Stimulated activated CD4-positive, alpha-beta T cell treated with anti-CD3 and anti-CD28 coated beads, Interleukin-4, amount 100 ng/mL, for 24 hours (primary cell): ENCODE data around the gene P4HB.

ENCODE experiments used
- DNase-seq: peaks from one replicate; pipeline ENCODE4 v3.0.0-alpha.2; 2020

The P4HB gene

DNA sequence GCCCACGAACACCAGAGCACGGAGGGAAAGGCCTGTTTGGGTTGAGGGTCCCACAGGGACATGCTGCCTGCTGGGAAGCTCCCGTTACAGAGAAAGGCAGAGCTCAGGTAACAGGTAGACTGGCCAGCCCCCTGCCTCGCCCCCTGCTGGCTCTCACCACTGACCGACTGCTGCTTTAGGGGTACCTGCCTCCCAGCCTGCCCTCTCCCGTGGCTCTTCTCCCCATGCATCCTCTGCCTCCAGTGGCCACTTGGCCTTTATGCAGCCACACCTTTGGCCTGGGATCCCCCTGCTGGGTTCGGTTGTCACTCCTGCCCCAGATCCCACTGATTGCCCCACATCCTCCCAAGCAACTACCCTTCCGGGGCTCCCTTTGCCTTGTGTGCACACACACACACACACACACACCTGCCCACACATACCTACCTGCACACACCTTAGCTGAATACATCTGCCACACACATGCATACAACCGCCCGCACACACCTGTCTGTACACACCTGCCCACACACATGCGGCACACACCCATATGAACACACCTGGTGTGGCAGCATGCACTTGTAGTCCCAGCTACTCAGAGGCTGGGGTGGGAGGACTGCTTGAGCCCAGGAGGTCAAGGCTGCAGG lies 34.4 kb downstream of the P4HB start:
- DNase-seq, result no peak

DNA sequence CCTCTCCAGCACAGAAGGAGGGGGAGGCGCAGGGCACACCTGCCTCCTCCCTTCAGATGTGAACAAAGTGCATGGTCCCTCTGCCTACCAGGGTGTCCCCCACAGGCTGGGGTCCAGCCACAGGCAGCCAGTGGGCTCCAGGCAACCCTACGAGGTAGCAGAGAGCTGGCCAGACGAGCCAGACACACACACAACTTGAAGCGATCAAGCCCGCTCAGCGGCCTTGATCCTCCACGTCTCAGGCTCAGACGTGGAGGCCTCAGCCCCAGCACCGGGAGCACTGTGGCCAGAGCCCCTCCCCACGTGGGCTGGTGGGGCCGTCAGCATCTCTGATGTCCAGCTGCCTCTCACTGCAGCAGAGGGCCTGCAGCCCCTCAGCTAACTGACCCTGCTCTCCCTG lies 35.7 kb downstream of the P4HB start:
- no peak for DNase-seq

DNA sequence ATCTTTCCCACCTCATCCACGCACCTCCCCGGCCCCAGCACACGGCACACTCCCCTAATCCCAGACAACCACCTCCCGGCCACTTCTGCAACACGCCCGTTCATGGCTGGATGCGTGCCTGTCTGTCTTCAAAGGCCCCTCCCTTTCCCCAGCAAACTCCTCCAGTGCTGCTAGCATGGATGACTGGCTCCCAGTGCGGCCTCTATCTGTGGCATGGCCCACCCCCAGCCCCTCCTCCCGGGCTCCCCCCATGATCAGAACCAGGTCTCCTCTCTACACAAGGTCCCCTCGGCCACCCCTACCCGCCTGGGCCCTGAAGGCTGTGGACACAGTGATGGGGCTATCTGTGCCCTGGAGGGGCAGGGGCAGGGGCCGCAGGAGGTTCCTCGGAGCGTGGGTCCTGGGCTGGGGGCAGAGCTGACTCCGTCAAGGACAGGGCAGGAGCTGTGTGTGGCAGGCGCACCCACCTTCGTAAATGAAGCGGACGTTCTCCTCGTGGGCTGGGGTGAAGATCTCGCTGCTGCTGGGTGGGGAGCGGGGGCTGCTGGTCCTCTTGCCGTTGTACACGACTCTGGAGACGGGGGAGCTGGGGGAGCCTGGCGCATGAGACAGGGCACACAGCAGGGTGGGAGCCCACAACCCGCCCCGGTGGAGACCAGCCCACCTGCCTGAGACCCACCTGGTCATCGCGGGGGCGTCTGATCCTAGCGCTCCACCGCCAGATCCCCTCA lies 36.4 kb downstream of the P4HB start:
- DNase-seq, result no peak

DNA sequence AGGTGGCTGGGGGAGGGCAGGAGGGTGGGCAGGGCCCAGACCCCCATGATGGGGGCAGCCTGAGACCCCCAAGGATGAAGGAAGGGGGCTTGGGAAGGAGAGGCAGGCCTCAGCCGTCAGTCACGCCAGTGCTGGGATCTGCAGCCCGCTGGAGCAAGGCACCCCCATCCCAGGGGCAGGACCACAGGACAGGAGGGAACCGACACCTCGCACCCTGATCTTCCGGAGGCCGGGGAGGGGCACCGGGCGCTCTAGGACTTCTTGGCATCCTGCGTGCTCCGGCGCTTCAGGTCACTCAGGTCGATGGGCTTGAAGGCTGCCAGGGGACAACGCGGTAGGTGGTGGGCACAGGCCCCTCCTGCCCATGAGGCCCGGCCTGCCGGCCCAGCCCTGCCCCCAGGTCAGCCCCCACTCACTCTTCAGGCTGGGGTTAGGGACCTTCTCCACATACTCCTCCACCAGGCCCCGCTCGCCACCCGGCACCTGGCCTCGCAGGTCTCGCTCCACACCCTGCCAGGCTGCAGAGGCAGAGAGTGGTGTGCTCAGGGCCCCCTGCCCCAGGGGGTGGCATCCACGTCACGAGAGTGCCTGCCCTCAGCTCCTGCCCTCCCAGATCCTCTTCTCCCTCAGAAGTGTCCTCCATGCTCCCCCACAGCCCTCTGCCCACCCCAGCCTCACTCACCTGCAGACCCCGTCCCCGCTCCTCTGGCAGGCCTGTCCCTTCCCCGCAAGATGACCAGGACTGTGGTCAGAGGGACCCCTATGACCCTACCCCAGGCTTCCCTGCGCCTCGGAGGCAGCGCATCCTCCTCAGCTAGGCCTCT lies 37.1 kb downstream of the P4HB start:
- DNase-seq, result no peak

DNA sequence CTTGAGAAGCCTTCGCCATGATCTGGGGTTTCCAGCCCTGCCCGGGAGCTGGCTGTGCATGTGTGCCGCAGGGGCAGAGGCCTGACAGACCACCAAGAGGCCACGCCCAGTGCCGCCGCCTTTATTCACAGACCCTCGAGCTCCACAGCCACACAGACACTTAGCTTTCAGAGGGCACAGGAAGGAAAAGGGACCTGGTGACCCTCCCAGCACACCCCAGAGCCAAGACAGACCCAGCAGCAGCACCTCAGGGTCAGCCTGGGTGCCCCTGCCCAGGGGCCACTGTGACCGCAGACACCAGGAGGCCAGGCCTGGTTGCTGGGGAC lies 38.1 kb downstream of the P4HB start:
- no peak for DNase-seq

DNA sequence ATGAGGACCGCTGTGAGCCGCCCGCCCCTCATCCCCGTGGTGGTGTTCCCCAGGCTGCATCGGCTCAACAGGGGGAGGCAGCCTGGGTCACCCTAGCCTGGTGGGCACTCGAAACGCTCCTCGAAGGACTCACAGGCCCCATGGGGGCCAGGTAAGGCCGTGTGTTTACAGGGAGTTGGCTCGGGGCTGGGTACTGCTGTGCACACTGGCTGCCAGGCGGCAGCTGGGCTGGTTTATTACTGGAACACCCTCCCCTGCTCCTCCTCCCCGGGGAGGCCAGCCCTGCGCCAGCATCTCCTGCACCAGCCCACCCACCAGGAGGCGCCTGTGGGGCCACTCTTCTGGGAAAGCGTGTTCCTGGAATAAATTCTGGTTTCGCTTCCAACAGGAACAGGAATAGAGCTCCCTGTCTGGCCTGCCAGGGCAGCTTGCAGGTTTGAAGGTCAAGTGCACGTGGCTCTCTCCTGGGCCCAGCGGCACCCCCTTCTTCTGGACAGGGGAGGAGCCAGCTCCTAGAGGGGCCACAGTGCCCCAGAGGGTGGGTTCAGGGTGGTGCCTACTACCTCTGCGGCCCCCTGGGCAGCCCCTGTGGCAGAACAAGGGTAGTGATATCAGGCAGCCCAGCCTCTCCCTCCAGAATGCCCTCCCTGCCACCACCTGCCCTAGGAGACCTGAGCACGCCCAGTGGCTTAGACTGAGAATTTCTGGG lies 38.6 kb downstream of the P4HB start:
- DNase-seq, result no peak

DNA sequence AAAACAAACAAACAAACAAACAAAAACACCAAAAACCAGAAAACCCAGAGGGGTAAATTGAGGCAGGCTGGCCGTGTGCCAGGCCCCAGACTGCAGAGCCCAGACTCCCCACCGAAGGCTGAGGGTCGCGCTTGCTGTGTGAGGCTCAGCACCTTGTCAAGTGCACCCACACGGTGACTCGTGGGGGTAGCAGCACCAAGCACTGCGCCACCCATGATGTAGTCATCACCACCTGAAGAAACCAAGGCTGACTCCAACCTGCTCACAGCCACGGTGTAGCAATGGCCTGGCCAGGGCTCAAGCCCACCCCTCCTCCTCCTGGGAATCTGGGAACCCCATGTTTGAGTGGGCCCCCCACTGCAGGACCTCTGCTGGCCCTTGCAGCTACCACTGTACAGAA lies 39.2 kb downstream of the P4HB start:
- DNase-seq, result no peak

DNA sequence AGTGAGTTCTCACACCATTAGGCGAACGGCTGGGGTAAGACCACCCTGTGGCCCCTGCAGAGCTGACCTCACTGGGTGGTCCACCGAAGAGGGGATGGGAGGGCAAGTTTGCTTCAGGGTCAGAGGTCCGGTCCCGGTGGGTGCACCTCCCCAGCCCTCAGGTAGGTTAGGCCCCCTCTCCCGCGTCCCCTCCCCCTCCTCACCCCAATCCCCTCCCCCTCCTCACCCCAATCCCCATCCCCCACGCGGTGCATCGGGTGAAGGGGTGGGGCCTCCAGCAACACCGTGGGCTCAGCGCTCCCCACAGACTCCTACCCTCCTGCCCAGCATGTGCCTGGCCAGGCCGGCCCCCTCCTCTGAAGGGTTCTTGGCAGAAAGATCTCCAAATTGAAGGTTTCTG lies 40.6 kb downstream of the P4HB start:
- DNase-seq, result no peak

DNA sequence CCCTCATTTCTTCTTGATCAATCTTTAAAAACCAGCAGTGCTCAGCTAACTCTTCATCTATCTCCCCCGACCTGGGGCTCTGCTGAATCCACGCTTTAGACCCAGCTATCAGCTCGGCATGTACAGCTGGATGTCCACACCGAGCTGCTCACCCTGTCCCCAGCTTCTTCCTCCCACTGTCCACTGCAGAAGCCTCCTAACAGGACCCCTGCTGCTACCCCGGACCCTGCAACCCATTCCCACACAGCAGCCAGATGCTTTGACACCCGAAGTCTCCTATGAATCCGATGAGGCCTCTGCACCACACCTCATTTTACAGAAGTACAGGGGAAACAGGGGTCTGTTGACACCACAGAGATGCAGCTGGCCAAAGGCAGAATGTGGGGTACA lies 42.6 kb downstream of the P4HB start:
- no peak for DNase-seq

DNA sequence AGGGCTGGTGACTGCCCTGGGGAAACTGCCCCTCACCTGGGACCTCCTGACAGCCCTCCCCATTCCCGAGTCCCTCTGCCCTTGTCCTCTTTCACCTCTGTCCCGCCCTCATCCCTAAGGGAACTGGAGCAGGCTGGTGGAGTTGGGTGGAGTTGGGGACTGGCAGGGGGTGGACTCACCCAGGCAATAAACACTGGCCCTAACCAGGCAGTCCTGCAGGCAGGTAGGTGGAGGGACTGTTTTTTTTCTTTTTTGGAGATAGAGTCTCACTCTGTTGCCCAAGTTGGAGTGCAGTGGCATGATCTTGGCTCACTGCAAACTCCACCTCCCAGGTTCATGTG lies 44.7 kb downstream of the P4HB start:
- no peak for DNase-seq

DNA sequence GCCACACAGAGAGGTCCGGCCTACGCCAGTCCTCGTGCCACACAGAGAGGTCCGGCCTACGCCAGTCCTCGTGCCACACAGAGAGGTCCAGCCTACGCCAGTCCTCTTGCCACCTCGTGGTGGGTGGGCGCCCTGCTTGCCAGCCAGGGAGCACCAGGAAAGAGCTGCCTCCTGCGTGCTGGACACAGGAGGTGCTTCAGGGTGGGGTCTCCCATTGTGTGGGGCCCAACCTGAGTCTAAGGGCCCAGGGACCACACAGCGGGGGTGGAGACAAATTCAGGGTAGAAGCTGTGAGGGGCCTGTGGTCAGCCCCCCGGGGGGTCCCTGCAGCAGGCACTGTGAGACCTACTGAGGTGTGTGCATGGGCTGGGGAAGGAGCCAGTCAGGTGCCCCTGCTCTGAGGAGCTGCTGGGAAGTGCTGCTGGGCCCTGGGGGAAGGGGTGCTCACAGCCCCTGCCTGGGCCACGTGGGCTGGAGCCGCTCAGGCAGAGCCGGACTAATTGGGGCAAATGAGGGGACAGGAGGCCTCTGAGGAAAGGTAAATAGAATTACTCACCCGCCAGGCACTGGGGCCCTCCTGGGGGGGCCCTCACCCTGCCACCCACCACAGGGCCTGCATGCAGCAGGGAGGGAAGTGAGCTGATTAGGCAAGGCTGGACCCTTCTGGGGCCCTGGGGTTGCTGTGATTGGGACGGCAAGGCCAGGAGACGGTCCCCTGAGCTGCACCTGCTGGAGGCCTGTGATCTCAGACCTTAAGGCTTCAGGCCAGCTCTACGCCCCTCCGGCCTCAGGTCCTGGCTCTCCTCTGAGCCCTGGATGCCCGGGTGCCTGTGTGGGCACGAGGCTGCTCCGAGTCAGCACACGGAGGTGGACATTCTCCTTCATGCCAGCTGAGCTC lies 45.3 kb downstream of the P4HB start:
- no peak for DNase-seq

DNA sequence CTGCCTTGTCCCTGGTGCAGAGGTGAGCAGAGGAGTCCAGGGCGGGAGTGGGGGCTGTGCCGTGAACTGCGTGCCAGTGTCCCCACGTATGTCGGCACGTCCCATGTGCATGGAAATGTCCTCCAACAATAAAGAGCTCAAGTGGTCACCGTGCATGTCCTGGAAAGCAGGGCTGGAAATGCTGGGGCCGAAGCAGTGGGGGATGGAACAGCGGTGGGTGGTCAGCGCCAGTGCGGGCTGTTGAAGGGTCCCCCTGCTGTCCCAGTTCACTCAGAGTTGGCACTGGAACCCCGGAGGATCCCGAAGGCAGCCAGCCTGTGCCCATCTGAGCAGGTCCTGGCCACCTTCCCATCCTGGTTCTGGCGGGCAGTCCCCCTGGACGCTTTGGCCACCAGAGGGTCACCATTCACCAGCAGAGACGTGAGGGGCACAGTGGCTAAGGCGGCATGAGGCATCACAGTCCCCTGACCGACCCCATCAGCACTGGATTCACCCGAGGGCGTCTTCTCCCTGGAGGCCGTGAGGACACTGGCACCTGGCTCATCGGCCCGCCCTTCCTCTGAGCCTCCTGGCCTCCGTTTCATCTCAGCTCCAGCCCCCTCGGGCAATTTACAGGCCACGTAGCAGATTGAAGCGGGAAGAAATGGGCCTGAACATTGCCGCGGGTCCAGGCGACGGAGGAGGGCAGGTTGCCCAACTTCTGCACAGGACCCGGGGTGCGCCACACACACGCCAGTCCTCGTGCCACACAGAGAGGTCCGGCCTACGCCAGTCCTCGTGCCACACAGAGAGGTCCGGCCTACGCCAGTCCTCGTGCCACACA lies 46.3 kb downstream of the P4HB start:
- no peak for DNase-seq

DNA sequence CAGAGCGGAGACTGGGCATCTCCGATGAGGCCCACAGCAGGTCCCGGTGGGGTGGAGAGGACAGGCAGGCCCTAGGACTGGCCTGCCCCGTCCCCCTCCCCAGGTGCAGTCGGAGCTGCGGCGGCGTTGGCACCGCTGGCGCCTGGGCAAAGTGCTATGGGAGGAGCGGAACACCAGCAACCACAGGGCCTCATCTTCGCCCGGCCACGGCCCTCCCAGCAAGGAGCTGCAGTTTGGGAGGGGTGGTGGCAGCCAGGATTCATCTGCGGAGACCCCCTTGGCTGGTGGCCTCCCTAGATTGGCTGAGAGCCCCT lies 47.0 kb downstream of the P4HB start:
- DNase-seq, result no peak

DNA sequence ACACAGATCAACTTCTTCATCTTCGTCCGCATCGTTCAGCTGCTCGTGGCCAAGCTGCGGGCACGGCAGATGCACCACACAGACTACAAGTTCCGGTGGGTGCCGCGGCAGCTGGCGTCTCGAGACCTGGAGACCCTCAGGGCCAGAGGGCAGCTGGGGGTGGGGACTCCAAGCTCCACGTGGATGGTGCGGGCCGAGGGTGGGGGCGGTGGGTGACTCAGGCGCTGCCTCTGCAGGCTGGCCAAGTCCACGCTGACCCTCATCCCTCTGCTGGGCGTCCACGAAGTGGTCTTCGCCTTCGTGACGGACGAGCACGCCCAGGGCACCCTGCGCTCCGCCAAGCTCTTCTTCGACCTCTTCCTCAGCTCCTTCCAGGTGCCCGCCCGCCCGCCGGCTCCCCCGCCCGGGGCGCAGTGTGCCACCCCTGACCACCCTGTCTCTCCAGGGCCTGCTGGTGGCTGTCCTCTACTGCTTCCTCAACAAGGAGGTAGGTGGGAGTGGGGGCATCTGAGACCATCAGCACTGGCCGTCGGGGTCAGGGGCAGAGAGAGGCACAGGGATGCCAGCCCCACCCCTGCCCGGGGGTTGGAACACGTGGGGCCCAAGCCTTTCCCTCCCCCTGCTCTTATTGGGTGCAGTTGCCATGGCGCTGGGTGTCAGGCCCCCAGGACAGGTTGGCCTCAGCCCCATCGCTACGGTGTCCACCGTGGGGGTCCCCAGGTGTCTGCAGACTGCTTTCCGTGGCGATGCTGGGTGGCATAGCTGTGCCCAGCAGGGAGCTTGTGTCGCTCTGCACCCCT lies 47.6 kb downstream of the P4HB start:
- no peak for DNase-seq

DNA sequence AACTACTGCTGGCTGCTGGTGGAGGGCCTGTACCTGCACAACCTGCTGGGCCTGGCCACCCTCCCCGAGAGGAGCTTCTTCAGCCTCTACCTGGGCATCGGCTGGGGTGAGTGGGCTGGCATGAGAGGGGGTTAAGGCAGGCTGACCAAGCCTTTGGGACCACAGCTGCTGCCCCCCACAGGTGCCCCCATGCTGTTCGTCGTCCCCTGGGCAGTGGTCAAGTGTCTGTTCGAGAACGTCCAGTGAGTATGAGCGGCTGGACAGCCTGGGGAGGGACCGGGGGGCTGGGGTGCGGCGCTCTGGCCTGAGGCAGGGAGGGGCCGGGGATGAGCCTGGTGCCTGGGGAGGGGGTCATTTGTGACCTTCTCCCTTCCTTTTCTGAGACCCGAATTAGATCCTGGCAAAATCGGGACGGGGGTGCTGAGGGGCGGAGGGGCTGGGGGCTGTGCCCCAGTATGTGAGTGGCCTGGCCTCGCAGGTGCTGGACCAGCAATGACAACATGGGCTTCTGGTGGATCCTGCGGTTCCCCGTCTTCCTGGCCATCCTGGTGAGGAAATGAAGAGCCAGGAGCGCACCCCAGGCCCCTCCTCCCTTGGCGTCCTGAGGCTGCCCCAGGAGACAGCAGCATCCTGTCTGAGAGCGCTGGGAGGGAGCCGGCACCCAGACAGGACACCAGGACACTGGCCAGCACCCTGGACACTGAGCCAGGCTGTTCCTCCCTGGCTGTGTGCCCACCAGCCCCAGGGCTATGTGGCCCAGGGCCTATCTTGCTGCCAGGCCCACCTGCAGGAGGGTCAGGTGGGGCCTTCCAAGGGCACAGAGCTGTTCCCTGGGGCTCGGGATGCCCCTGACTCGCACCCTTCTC lies 48.4 kb downstream of the P4HB start:
- no peak for DNase-seq

DNA sequence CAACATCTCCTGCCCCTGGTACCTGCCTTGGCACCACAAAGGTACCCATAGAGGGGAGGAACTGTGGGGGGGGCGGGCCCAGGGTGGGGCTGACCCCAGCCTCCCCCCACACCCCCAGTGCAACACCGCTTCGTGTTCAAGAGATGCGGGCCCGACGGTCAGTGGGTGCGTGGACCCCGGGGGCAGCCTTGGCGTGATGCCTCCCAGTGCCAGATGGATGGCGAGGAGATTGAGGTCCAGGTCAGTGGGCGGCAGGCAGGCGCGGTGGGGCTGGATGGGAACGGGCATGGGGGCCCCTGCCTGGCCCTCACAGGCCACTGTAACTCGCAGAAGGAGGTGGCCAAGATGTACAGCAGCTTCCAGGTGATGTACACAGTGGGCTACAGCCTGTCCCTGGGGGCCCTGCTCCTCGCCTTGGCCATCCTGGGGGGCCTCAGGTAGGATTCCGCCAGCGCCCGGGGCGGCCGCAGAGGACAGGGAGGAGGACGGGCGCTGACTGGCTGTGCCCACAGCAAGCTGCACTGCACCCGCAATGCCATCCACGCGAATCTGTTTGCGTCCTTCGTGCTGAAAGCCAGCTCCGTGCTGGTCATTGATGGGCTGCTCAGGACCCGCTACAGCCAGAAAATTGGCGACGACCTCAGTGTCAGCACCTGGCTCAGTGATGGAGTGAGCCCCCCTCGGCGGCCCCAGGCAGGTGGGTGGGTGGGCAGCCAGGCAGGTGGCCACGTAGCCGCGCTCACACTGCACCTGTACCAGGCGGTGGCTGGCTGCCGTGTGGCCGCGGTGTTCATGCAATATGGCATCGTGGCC lies 49.2 kb downstream of the P4HB start:
- DNase-seq, result no peak

DNA sequence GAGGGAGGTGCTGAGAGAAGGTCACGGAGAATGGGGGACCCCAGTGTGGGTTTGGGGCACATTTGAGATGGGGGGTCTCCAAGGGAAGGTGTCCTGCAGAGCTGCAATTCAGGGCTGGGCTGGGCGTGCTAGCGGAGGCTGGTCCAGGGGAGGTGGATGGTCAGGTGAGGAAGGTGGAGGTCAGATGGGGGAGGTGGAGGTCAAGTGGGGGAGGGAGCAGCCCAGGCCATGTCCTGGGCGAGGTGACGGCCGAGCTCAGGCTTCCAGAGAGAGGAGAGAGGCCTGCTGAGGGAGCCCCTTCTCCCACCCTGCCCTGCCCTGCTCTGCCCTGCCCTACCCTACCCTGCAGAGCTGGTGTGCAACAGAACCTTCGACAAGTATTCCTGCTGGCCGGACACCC lies 49.9 kb downstream of the P4HB start:
- no peak for DNase-seq

DNA sequence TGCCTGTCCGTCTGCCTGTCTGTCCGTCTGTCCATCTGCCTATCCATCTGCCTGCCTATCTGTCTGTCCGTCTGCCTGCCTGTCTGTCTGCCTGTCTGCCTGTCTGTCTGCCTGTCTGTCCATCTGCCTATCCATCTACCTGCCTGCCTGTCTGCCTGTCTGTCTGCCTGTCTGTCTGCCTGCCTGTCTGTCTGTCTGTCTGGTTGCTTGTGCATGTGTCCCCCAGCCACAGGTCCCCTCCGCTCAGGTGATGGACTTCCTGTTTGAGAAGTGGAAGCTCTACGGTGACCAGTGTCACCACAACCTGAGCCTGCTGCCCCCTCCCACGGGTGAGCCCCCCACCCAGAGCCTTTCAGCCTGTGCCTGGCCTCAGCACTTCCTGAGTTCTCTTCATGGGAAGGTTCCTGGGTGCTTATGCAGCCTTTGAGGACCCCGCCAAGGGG lies 50.8 kb downstream of the P4HB start:
- no peak for DNase-seq
